HepG2 (cell line): ENCODE measurements around the gene HLCS. TPM values are rescaled to one million over a fixed set of nuclear protein-coding genes. Genes with fewer than 3 reads are reported as not detected.

Source experiments
- DNMT1 ChIP-seq: sonication (generic); formaldehyde crosslinking; IDR thresholded peaks from 2 replicates; pipeline ENCODE4 v1.5.1; 2020; ENCODE audit warnings: mild to moderate bottlenecking, missing genetic modification reagents
- FOSL2 ChIP-seq: sonication (generic); formaldehyde crosslinking; IDR thresholded peaks from 2 replicates; pipeline ENCODE4 v1.4.0; 2020; ENCODE audit warnings: missing genetic modification reagents
- GABPB1 ChIP-seq: IDR thresholded peaks from 2 replicates; pipeline ENCODE4 v1.6.1; 2016; ENCODE audit warnings: mild to moderate bottlenecking, missing genetic modification reagents, moderate library complexity, missing compliant biosample characterization
- GMEB2 ChIP-seq: IDR thresholded peaks from 2 replicates; pipeline ENCODE4 v1.6.1; 2016; ENCODE audit warnings: missing biosample characterization, missing genetic modification reagents, low read depth
- HMG20B ChIP-seq: conservative IDR thresholded peaks from 2 replicates; pipeline ENCODE4 v1.6.1; 2016; ENCODE audit warnings: missing genetic modification reagents, missing compliant biosample characterization
- HMGXB4 ChIP-seq, 2 experiments: sonication (generic) in 1 of 2; formaldehyde crosslinking in 1 of 2; IDR thresholded peaks; 2 replicates each; pipeline versions ENCODE4 v1.4.0 to v1.6.1; 2018 to 2020; ENCODE audit warnings: missing genetic modification reagents in 2 of 2, borderline replicate concordance in 1 of 2, low read depth in 1 of 2, mild to moderate bottlenecking in 1 of 2, missing biosample characterization in 1 of 2
- KDM4B ChIP-seq: sonication (generic); formaldehyde crosslinking; IDR thresholded peaks from 2 replicates; pipeline ENCODE4 v1.4.0; 2020; ENCODE audit warnings: missing genetic modification reagents
- MAX ChIP-seq: IDR thresholded peaks from 2 replicates; pipeline ENCODE4 v1.6.1; 2012; ENCODE audit warnings: inconsistent platforms
- MED1 ChIP-seq: sonication (generic); formaldehyde crosslinking; IDR thresholded peaks from 2 replicates; pipeline ENCODE4 v1.4.0; 2020; ENCODE audit warnings: missing genetic modification reagents
- NFIC ChIP-seq: IDR thresholded peaks from 2 replicates; pipeline ENCODE4 v1.6.1; 2012; ENCODE audit warnings: mild to moderate bottlenecking, low read length, inconsistent platforms
- PAXIP1 ChIP-seq: sonication (generic); formaldehyde crosslinking; conservative IDR thresholded peaks from 2 replicates; pipeline ENCODE4 v1.4.0; 2020; ENCODE audit warnings: mild to moderate bottlenecking, missing genetic modification reagents, moderate library complexity
- RBFOX2 ChIP-seq: fragments of 200-400 bp; formaldehyde crosslinking; IDR thresholded peaks from 2 replicates; pipeline ENCODE4 v1.6.1; 2017; ENCODE audit warnings: low read depth, mild to moderate bottlenecking, low read length
- RCOR2 ChIP-seq: IDR thresholded peaks from 2 replicates; pipeline ENCODE4 v1.6.1; 2016; ENCODE audit warnings: missing biosample characterization, missing genetic modification reagents
- RNF2 ChIP-seq: fragments of 450-650 bp; conservative IDR thresholded peaks from 2 replicates; pipeline ENCODE4 v1.6.1; 2016; ENCODE audit warnings: low read depth
- SAP130 ChIP-seq: IDR thresholded peaks from 2 replicates; pipeline ENCODE4 v1.6.1; 2016; ENCODE audit warnings: low read depth
- SKI ChIP-seq: fragments of 450-650 bp; IDR thresholded peaks from one replicate; pipeline ENCODE4 v1.6.1; 2018; ENCODE audit warnings: mild to moderate bottlenecking; ENCODE audit not compliant: partially characterized antibody
- TFAP4 ChIP-seq: sonication (generic); IDR thresholded peaks from 2 replicates; pipeline ENCODE4 v1.6.1; 2016; ENCODE audit warnings: low read depth, borderline replicate concordance
- ZNF574 ChIP-seq: sonication (generic); formaldehyde crosslinking; IDR thresholded peaks from 2 replicates; pipeline ENCODE4 v1.4.0; 2020; ENCODE audit warnings: missing genetic modification reagents
- ZNF746 ChIP-seq: sonication (generic); formaldehyde crosslinking; IDR thresholded peaks from 2 replicates; pipeline ENCODE4 v1.8.0; 2022; ENCODE audit warnings: mild to moderate bottlenecking, missing genetic modification reagents
- polyA plus RNA-seq, 8 experiments: library from polyadenylated mRNA; depleted of rRNA in 3 of 8; stranded (reverse) in 7 of 8; unstranded in 1 of 8; fragments of >200 nt; fragmentation: Illumina TruSeq in 4 of 8; extraction: Trizol in 4 of 8; gene quantifications; 2 replicates each; pipeline versions ENCODE4 v1.2.1 to v1.2.3, GENCODE V29; 2011 to 2016; ENCODE audit warnings: low read depth in 4 of 8, missing spikeins in 1 of 8, mixed read lengths in 1 of 8; ENCODE audit not compliant: insufficient read depth in 1 of 8
- total RNA-seq, 5 experiments: library from RNA; depleted of rRNA; stranded (reverse); fragments of >200 nt; fragmentation: Illumina TruSeq; extraction: Trizol; gene quantifications; 2 replicates each; pipeline ENCODE4 v1.2.3, GENCODE V29; 2016; ENCODE audit warnings: low read depth in 1 of 5

HLCS gene
- total and polyA plus RNA-seq, 2 of the 13 experiments (the other 11 are each of a cell fraction or from before 2014, with no cell fraction given) = 7.9 to 12.3 TPM

- TF ChIP-seq MED1 (CRISPR knock-in tag) = peak; percentile 40; the same call in 1 of the 2 replicates
- no peak for TF ChIP-seq ZNF574
- no peak for TF ChIP-seq GMEB2 (CRISPR knock-in tag)
- 0 out of 2 replicates have a peak, but pooled peaks have one; percentile 66 for TF ChIP-seq NFIC
- peak; percentile 87 for TF ChIP-seq PAXIP1 (CRISPR knock-in tag)
- TF ChIP-seq SKI = peak; percentile 30
- no peak for TF ChIP-seq DNMT1 (CRISPR knock-in tag)
- TF ChIP-seq GABPB1 (CRISPR knock-in tag) = peak; percentile 30; the same call in 1 of the 2 replicates
- no peak for TF ChIP-seq RNF2
- TF ChIP-seq HMG20B (CRISPR knock-in tag) = no peak
- 0 out of 2 replicates have a peak, but pooled peaks have one; percentile 28 for TF ChIP-seq MAX
- no peak for TF ChIP-seq RBFOX2
- 0 out of 4 replicates have a peak, but pooled peaks of 1 of the 2 experiments have one; percentile 49 for TF ChIP-seq HMGXB4 (CRISPR knock-in tag; IDR thresholded peaks at IDR 0.05; ENCODE audit: borderline replicate concordance in 1 of 2, low read depth in 1 of 2)
- no peak for TF ChIP-seq KDM4B (CRISPR knock-in tag)
- TF ChIP-seq SAP130 = peak; percentile 56
- no peak for TF ChIP-seq ZNF746 (CRISPR knock-in tag)
- peak; percentile 17; the same call in 1 of the 2 replicates for TF ChIP-seq RCOR2 (CRISPR knock-in tag)
- peak; percentile 94 for TF ChIP-seq FOSL2 (CRISPR knock-in tag)
- no peak for TF ChIP-seq TFAP4
These were observed 108.0 kb downstream of the HLCS start (continued) for GRCh38 chr21:36858320-36858957.
